Uterus (tissue), 4 donors: Measurements from ENCODE around the gene MAL. TPM values are rescaled to one million over a fixed set of nuclear protein-coding genes. Genes with fewer than 3 reads are reported as not detected.

Experiments used
- DNase-seq, 2 donors: peaks; one replicate each; pipeline ENCODE4 v3.0.0-alpha.2; 2019 to 2020
- H3K27ac ChIP-seq, 2 donors: fragments of 200-600 bp; sonication (generic); 1 replicate in 1 of 2; 2 replicates in 1 of 2; pipeline ENCODE4 v1.5.1; 2016 to 2018
- H3K27me3 ChIP-seq, 2 donors: fragments of 200-600 bp; sonication (generic); one replicate each; pipeline ENCODE4 v1.5.1; 2018 to 2019; ENCODE audit warnings: control low read depth in 1 of 2
- H3K36me3 ChIP-seq, 2 donors: fragments of 200-600 bp; sonication (generic); one replicate each; pipeline ENCODE4 v1.5.1; 2019; ENCODE audit warnings: control low read depth in 1 of 2
- H3K4me1 ChIP-seq, 2 donors: fragments of 200-600 bp; sonication (generic); one replicate each; pipeline ENCODE4 v1.5.1; 2018 to 2019; ENCODE audit warnings: control low read depth in 1 of 2
- H3K4me3 ChIP-seq, 2 donors: fragments of 200-600 bp; sonication (generic); 1 replicate in 1 of 2; 2 replicates in 1 of 2; pipeline ENCODE4 v1.5.1; 2018 to 2019; ENCODE audit warnings: mild to moderate bottlenecking in 1 of 2
- H3K9me3 ChIP-seq, 2 donors: fragments of 200-600 bp; sonication (generic); one replicate each; pipeline ENCODE4 v1.5.1; 2019; ENCODE audit warnings: control low read depth in 1 of 2
- CTCF ChIP-seq, 4 experiments: fragments of 200-600 bp in 2 of 4; fragments of 450-650 bp in 2 of 4; sonication (generic) in 2 of 4; IDR thresholded peaks; one replicate each; pipeline ENCODE4 v1.5.1; 2016 to 2019; ENCODE audit warnings: antibody characterized with exemption in 4 of 4, mild to moderate bottlenecking in 2 of 4, moderate library complexity in 1 of 4
- POLR2A ChIP-seq, 2 donors: fragments of 450-650 bp; IDR thresholded peaks; one replicate each; pipeline ENCODE4 v1.6.1; 2016; ENCODE audit warnings: antibody characterized with exemption in 2 of 2, mild to moderate bottlenecking in 1 of 2, moderate library complexity in 1 of 2
- intact Hi-C: fragments of 100-400 bp; cut with DNase I; formaldehyde crosslinking; loops from one replicate; pipeline ENCODE4 v1.15.1; 2023; ENCODE audit warnings: low total_unique reads
- total RNA-seq, 4 donors: library from RNA; depleted of rRNA in 3 of 4; stranded (reverse); fragments of >200 nt in 3 of 4; gene quantifications; one replicate each; pipeline versions ENCODE4 v1.1.0 to v1.2.4, GENCODE V29; 2014 to 2023
- donor health status: DM: yes; HTN: yes; CAD: no.

The MAL gene
- total RNA-seq, 4 donors from 2014 or later: 0.29 to 1.7 (median 1.6) TPM; not detected in 1

GRCh38 chr2:95004287-95004686, 21.2 kb upstream of the MAL start:
- H3K9me3 ChIP-seq: no peaks in the 10 kb centered on the region
- no peak for DNase-seq
- no peaks in the 10 kb centered on the region for H3K36me3 ChIP-seq
- no peaks in the 10 kb centered on the region for H3K27me3 ChIP-seq
- intact Hi-C loops: no loop called here
- no peak overlapping the region for H3K27ac ChIP-seq
- no peak overlapping the region for H3K4me3 ChIP-seq
- TF ChIP-seq CTCF (IDR thresholded peaks at IDR 0.05) (no peak), POLR2A (IDR thresholded peaks at IDR 0.05) (no peak)
- no peaks in the 10 kb centered on the region for H3K4me1 ChIP-seq

- Histone ChIP-seq H3K27ac (no peak overlapping the region), H3K4me1 (no peaks in the 10 kb centered on the region), H3K36me3 (no peaks in the 10 kb centered on the region), H3K27me3 (no peaks in the 10 kb centered on the region), H3K9me3 (no peaks in the 10 kb centered on the region), H3K4me3 (no peak overlapping the region)
- no peak for DNase-seq
- intact Hi-C loops: no loop called here
- TF ChIP-seq CTCF (IDR thresholded peaks at IDR 0.05) (no peak), POLR2A (IDR thresholded peaks at IDR 0.05) (no peak)
Observed at GRCh38 chr2:95004711-95005110, 20.8 kb upstream of the MAL start.

GRCh38 chr2:95005726-95006125, 19.8 kb upstream of the MAL start:
- intact Hi-C loops: no loop called here
- Histone ChIP-seq H3K4me3 (no peak overlapping the region), H3K27me3 (no peaks in the 10 kb centered on the region), H3K4me1 (no peaks in the 10 kb centered on the region), H3K36me3 (no peaks in the 10 kb centered on the region), H3K27ac (no peak overlapping the region), H3K9me3 (no peaks in the 10 kb centered on the region)
- DNase-seq: no peak
- TF ChIP-seq POLR2A (IDR thresholded peaks at IDR 0.05) (no peak), CTCF (IDR thresholded peaks at IDR 0.05) (no peak)

- no peak for DNase-seq
- no peaks in the 10 kb centered on the region for H3K9me3 ChIP-seq
- H3K27me3 ChIP-seq: no peaks in the 10 kb centered on the region
- no peak overlapping the region for H3K27ac ChIP-seq
- TF ChIP-seq CTCF (IDR thresholded peaks at IDR 0.05) (no peak), POLR2A (IDR thresholded peaks at IDR 0.05) (no peak)
- H3K36me3 ChIP-seq: no peaks in the 10 kb centered on the region
- intact Hi-C loops: no loop called here
- no peaks in the 10 kb centered on the region for H3K4me1 ChIP-seq
- no peak overlapping the region for H3K4me3 ChIP-seq
Observed at GRCh38 chr2:95006588-95006987, 18.9 kb upstream of the MAL start.

GRCh38 chr2:95007031-95007609, 18.4 kb upstream of the MAL start:
- TF ChIP-seq POLR2A (IDR thresholded peaks at IDR 0.05) (no peak), CTCF (IDR thresholded peaks at IDR 0.05) (no peak)

More at GRCh38 chr2:95007031-95007609, 18.4 kb upstream of the MAL start:
- intact Hi-C loops: no loop called here
- no peaks in the 10 kb centered on the region for H3K9me3 ChIP-seq
- no peaks in the 10 kb centered on the region for H3K4me1 ChIP-seq
- H3K36me3 ChIP-seq: no peaks in the 10 kb centered on the region
- no peak overlapping the region for H3K4me3 ChIP-seq
- H3K27me3 ChIP-seq: no peaks in the 10 kb centered on the region
- DNase-seq: no peak
- H3K27ac ChIP-seq: no peak overlapping the region
